ENCODE data around the gene TPD52L2. TPM values are rescaled to one million over a fixed set of nuclear protein-coding genes. Genes with fewer than 3 reads are reported as not detected.

TPD52L2 gene
- total and polyA plus RNA-seq, 3 donors from 2014 or later: 89.9 to 132 (median 100) TPM

GRCh38 chr20:63861365-63861934 is 3.6 kb upstream of the TPD52L2 start, which contains the start of gene ABHD16B:
ABHD16B (plus strand) TSS chr20:63861498; CDS start chr20:63861541, 43 bp downstream.
- H3K4me1 ChIP-seq: peaks cover 42% of the 10 kb centered on the region
- no peak for DNase-seq

GRCh38 chr20:63861981-63862901 is 2.8 kb upstream of the TPD52L2 start:
- TF ChIP-seq CTCF (IDR thresholded peaks at IDR 0.05) (no peak), POLR2A (IDR thresholded peaks at IDR 0.05) (no peak)
- H3K27ac ChIP-seq: no peak overlapping the region
- H3K36me3 ChIP-seq (ENCODE audit: low read depth, missing control alignments): no peaks in the 10 kb centered on the region
- H3K4me3 ChIP-seq: peak overlapping the region in 1 of 2 donors; percentile 30
- DNase-seq: no peak
- no peaks in the 10 kb centered on the region for H3K27me3 ChIP-seq
- intact Hi-C loops (cut with DNase I; ENCODE audit: low total_unique reads): no loop called here
- WGBS, 2 donors: 71 to 86% methylated on average over 24 to 89 of the region's 95 CpGs
- peaks cover 36% of the 10 kb centered on the region for H3K4me1 ChIP-seq
- no peaks in the 10 kb centered on the region for H3K9me3 ChIP-seq

More at GRCh38 chr20:63861365-63861934, 3.6 kb upstream of the TPD52L2 start, which contains the start of gene ABHD16B:
- TF ChIP-seq POLR2A (IDR thresholded peaks at IDR 0.05): no peak
- no peak for TF ChIP-seq CTCF (IDR thresholded peaks at IDR 0.05)
- WGBS, 2 donors: 70 to 76% methylated on average over 3 to 58 of the region's 59 CpGs
- no peaks in the 10 kb centered on the region for H3K9me3 ChIP-seq
- H3K4me3 ChIP-seq: peak within 1 kb of the TSS in 1 of 2 donors; percentile 30
- H3K27ac ChIP-seq: no peak within 1 kb of the TSS
- intact Hi-C loops (cut with DNase I; ENCODE audit: low total_unique reads): no loop called here
- H3K36me3 ChIP-seq (ENCODE audit: low read depth, missing control alignments): no peaks in the 10 kb centered on the region
- H3K27me3 ChIP-seq: no peaks in the 10 kb centered on the region

GRCh38 chr20:63863021-63863797 is 1.9 kb upstream of the TPD52L2 start:
- H3K36me3 ChIP-seq (ENCODE audit: low read depth, missing control alignments): no peaks in the 10 kb centered on the region
- peaks cover 27% of the 10 kb centered on the region for H3K4me1 ChIP-seq
- peak overlapping the region in 1 of 2 donors; percentile 97 for H3K4me3 ChIP-seq
- WGBS, 2 donors: 42 to 64% methylated on average over 15 to 18 of the region's 18 CpGs
- no peaks in the 10 kb centered on the region for H3K27me3 ChIP-seq
- DNase-seq: no peak
- H3K27ac ChIP-seq: peak overlapping the region; percentile 87 to 95
- TF ChIP-seq POLR2A (IDR thresholded peaks at IDR 0.05) (no peak), CTCF (IDR thresholded peaks at IDR 0.05) (no peak)
- H3K9me3 ChIP-seq: no peaks in the 10 kb centered on the region
- intact Hi-C loops (cut with DNase I; ENCODE audit: low total_unique reads): no loop called here

GRCh38 chr20:63863798-63864544 is 1.1 kb upstream of the TPD52L2 start:
- Histone ChIP-seq H3K4me1 (peaks cover 19% of the 10 kb centered on the region), H3K36me3 (ENCODE audit: low read depth, missing control alignments) (no peaks in the 10 kb centered on the region), H3K27me3 (no peaks in the 10 kb centered on the region), H3K27ac (peak overlapping the region; percentile 87 to 95), H3K4me3 (peak overlapping the region; percentile 93 to 97), H3K9me3 (no peaks in the 10 kb centered on the region)
- peak; percentile 63 to 76 (median 69) for TF ChIP-seq CTCF (IDR thresholded peaks at IDR 0.05)
- TF ChIP-seq POLR2A (IDR thresholded peaks at IDR 0.05): no peak
- intact Hi-C loops (cut with DNase I; ENCODE audit: low total_unique reads): no loop called here
- DNase-seq: peak; percentile 85
- 3 to 8% methylated on average over 38 of the region's 38 CpGs for WGBS, 2 donors

Data from testis (tissue), 3 donors.